SK-N-SH (cell line): Measurements from ENCODE around the gene DPF3. TPM values are rescaled to one million over a fixed set of nuclear protein-coding genes. Genes with fewer than 3 reads are reported as not detected.
"Not testable (repeated sequence)": the region's sequence is repeated elsewhere in the genome, so short reads cannot be mapped to it uniquely, and the experiment has no call there.

Source experiments
- CTCF ChIA-PET: fragments of 300-600, 350-600 bp; formaldehyde crosslinking; extraction: SDS; loops from one replicate; lab custom pipeline; 2021; lab: Yijun Ruan, JAX
- POLR2A ChIA-PET: fragments of 350-600 bp; sonication (Branson Sonifier 250); formaldehyde crosslinking; extraction: SDS; loops from one replicate; lab custom pipeline; 2020; ENCODE audit warnings: antibody characterized with exemption, inconsistent platforms; lab: Yijun Ruan, JAX
- DNase-seq: peaks from one replicate; pipeline ENCODE4 v3.0.0; 2012
- H2AFZ ChIP-seq: fragments of 200-600 bp; sonication (generic); 2 replicates; pipeline ENCODE4 v1.8.1; 2016; ENCODE audit warnings: antibody characterized with exemption, mild to moderate bottlenecking, low read depth
- H3F3A ChIP-seq: fragments of 200-600 bp; sonication (generic); replicated peaks from 2 replicates; pipeline ENCODE3; 2016; ENCODE audit warnings: antibody characterized with exemption, mild to moderate bottlenecking; ENCODE audit not compliant: insufficient read depth
- H3K27ac ChIP-seq, 2 experiments: fragments of 200-500 bp in 1 of 2; fragments of 200-600 bp in 1 of 2; sonication (Bioruptor generic) in 1 of 2; sonication (generic), shearing (Covaris generic) in 1 of 2; 2 replicates each; pipeline versions ENCODE4 v1.5.1 to v1.6.1; 2014 to 2016; ENCODE audit warnings: low read depth in 2 of 2, inconsistent platforms in 1 of 2, low read length in 1 of 2, mild to moderate bottlenecking in 1 of 2, mixed read lengths in 1 of 2
- H3K27me3 ChIP-seq: fragments of 200-600 bp; sonication (generic), shearing (Covaris generic); 2 replicates; pipeline ENCODE4 v1.6.1; 2016; ENCODE audit warnings: mixed run types; ENCODE audit not compliant: insufficient read depth
- H3K36me3 ChIP-seq, 2 experiments: fragments of 200-500 bp in 1 of 2; fragments of 200-600 bp in 1 of 2; sonication (Bioruptor generic) in 1 of 2; sonication (generic) in 1 of 2; replicated peaks in 1 of 2; 2 replicates each; pipeline versions ENCODE3 to v1.5.1; 2014 to 2016; ENCODE audit warnings: low read length in 1 of 2, mild to moderate bottlenecking in 1 of 2; ENCODE audit not compliant: insufficient read depth in 2 of 2, control insufficient read depth in 1 of 2
- H3K4me1 ChIP-seq, 2 experiments: fragments of 200-500 bp in 1 of 2; fragments of 200-600 bp in 1 of 2; sonication (Bioruptor generic) in 1 of 2; sonication (generic), shearing (Covaris generic) in 1 of 2; 2 replicates each; pipeline versions ENCODE4 v1.5.1 to v1.6.1; 2014 to 2016; ENCODE audit warnings: low read depth in 1 of 2, low read length in 1 of 2, mixed run types in 1 of 2; ENCODE audit not compliant: insufficient read depth in 2 of 2, control insufficient read depth in 1 of 2
- H3K4me2 ChIP-seq: fragments of 200-600 bp; sonication (generic), shearing (Covaris generic); 2 replicates; pipeline ENCODE4 v1.6.1; 2017; ENCODE audit warnings: mixed run types
- H3K4me3 ChIP-seq, 2 experiments: fragments of 200-500 bp in 1 of 2; fragments of 200-600 bp in 1 of 2; sonication (Bioruptor generic) in 1 of 2; sonication (generic), shearing (Covaris generic) in 1 of 2; 2 replicates each; pipeline versions ENCODE4 v1.5.1 to v1.8.1; 2014 to 2016; ENCODE audit warnings: low read depth in 2 of 2, inconsistent platforms in 1 of 2, low read length in 1 of 2, mild to moderate bottlenecking in 1 of 2, mixed read lengths in 1 of 2, moderate library complexity in 1 of 2
- H3K79me2 ChIP-seq: fragments of 200-600 bp; sonication (generic); 2 replicates; pipeline ENCODE4 v1.8.1; 2017; ENCODE audit warnings: mild to moderate bottlenecking; ENCODE audit not compliant: insufficient read depth
- H3K9ac ChIP-seq: fragments of 200-600 bp; sonication (generic); 2 replicates; pipeline ENCODE4 v1.6.1; 2017; ENCODE audit warnings: mixed run types
- H3K9me2 ChIP-seq: fragments of 200-600 bp; sonication (generic); 2 replicates; pipeline ENCODE4 v1.6.1; 2017; ENCODE audit warnings: mixed run types
- H3K9me3 ChIP-seq: fragments of 200-600 bp; sonication (generic); 2 replicates; pipeline ENCODE4 v1.6.1; 2017; ENCODE audit warnings: mixed run types, mild to moderate bottlenecking, moderate library complexity
- H4K20me1 ChIP-seq: fragments of 200-600 bp; sonication (generic); 2 replicates; pipeline ENCODE4 v1.6.1; 2017; ENCODE audit warnings: mild to moderate bottlenecking, mixed run types; ENCODE audit not compliant: insufficient read depth
- CTCF ChIP-seq: fragments of 200-600 bp; sonication (generic); IDR thresholded peaks from 2 replicates; pipeline ENCODE4 v1.6.1; 2017; ENCODE audit warnings: antibody characterized with exemption, mild to moderate bottlenecking, moderate library complexity
- ELF1 ChIP-seq: IDR thresholded peaks from 2 replicates; pipeline ENCODE4 v1.4.0; 2012
- EP300 ChIP-seq, 2 experiments: IDR thresholded peaks; 2 replicates each; pipeline versions ENCODE4 v1.4.0 to v1.6.1; 2012; ENCODE audit warnings: borderline replicate concordance in 1 of 2, low read depth in 1 of 2, low read length in 1 of 2
- EZH2phosphoT487 ChIP-seq: fragments of 200-600 bp; sonication (generic); IDR thresholded peaks from 2 replicates; pipeline ENCODE4 v1.6.1; 2017; ENCODE audit warnings: low read depth, mixed run types, mild to moderate bottlenecking, antibody characterized with exemption, moderate library complexity, borderline replicate concordance
- FOSL2 ChIP-seq: IDR thresholded peaks from 2 replicates; pipeline ENCODE4 v1.4.0; 2012; ENCODE audit warnings: low read depth, mild to moderate bottlenecking, moderate library complexity, borderline replicate concordance
- FOXJ3 ChIP-seq: sonication (generic); formaldehyde crosslinking; IDR thresholded peaks from 2 replicates; pipeline ENCODE4 v1.5.1; 2020; ENCODE audit warnings: mild to moderate bottlenecking, missing genetic modification reagents
- GABPA ChIP-seq: IDR thresholded peaks from 2 replicates; pipeline ENCODE4 v1.4.0; 2012; ENCODE audit warnings: low read depth, mild to moderate bottlenecking
- GATA2 ChIP-seq: sonication (generic); formaldehyde crosslinking; IDR thresholded peaks from 2 replicates; pipeline ENCODE4 v1.5.0; 2020; ENCODE audit warnings: mild to moderate bottlenecking, missing genetic modification reagents
- MAX ChIP-seq: IDR thresholded peaks from 2 replicates; pipeline ENCODE4 v1.4.0; 2012; ENCODE audit warnings: low read depth
- MEF2A ChIP-seq: IDR thresholded peaks from 2 replicates; pipeline ENCODE4 v1.4.0; 2012; ENCODE audit warnings: low read depth, borderline replicate concordance
- NFIC ChIP-seq: IDR thresholded peaks from 2 replicates; pipeline ENCODE4 v1.4.0; 2012; ENCODE audit warnings: borderline replicate concordance
- POLR2AphosphoS5 ChIP-seq: IDR thresholded peaks from 2 replicates; pipeline ENCODE4 v1.6.1; 2012; ENCODE audit warnings: low read depth, low read length
- RAD21 ChIP-seq: IDR thresholded peaks from 2 replicates; pipeline ENCODE4 v1.6.1; 2012; ENCODE audit warnings: mild to moderate bottlenecking, low read length
- RCOR1 ChIP-seq: fragments of 150-350 bp; IDR thresholded peaks from 2 replicates; pipeline ENCODE4 v1.6.1; 2017; ENCODE audit warnings: antibody characterized with exemption, low read length
- RFX5 ChIP-seq: IDR thresholded peaks from 2 replicates; pipeline ENCODE4 v1.6.1; 2012; ENCODE audit warnings: mild to moderate bottlenecking, improper control_type of control experiment, low read length
- SMC3 ChIP-seq: IDR thresholded peaks from 2 replicates; pipeline ENCODE4 v1.6.1; 2012; ENCODE audit warnings: low read depth, low read length, improper control_type of control experiment
- TAF1 ChIP-seq: IDR thresholded peaks from 2 replicates; pipeline ENCODE4 v1.6.1; 2012; ENCODE audit warnings: low read depth, mild to moderate bottlenecking, low read length, moderate library complexity, borderline replicate concordance
- TCF12 ChIP-seq: IDR thresholded peaks from 2 replicates; pipeline ENCODE4 v1.4.0; 2012
- USF1 ChIP-seq: IDR thresholded peaks from 2 replicates; pipeline ENCODE4 v1.4.0; 2012; ENCODE audit warnings: low read depth, borderline replicate concordance
- WGBS: methylation state at CpG from one replicate; pipeline ENCODE4 v1.1.6; 2017; ENCODE audit warnings: low lambda C conversion rate; 5-methylcytosine and 5-hydroxymethylcytosine counted together
- polyA plus RNA-seq, 3 experiments: library from polyadenylated mRNA; depleted of rRNA; stranded (reverse); fragments of >200 nt; gene quantifications; 2 replicates each; pipeline ENCODE4 v1.2.3, GENCODE V29; 2012

Gene DPF3
- polyA plus RNA-seq, 1 of the 3 experiments (the other 2 are of a cell fraction): 2.8 TPM

GRCh38 chr14:72751276-72752033, 142.4 kb downstream of the DPF3 start:
- 75% methylated on average over 9 of the region's 9 CpGs for whole genome bisulfite sequencing
- H3K9me3 ChIP-seq: no peaks in the 10 kb centered on the region
- CTCF ChIA-PET: no interaction called here
- POLR2A ChIA-PET: no interaction called here
- no peaks in the 10 kb centered on the region for H4K20me1 ChIP-seq
- no peaks in the 10 kb centered on the region for H3K36me3 ChIP-seq
- peaks cover under 1% of the 10 kb centered on the region for H3F3A ChIP-seq
- H3K9ac ChIP-seq: no peak overlapping the region
- H3K4me1 ChIP-seq: peaks cover 5 to 6% of the 10 kb centered on the region in 2 experiments; a peak in 1 of 4 replicates
- no peak overlapping the region for H3K27ac ChIP-seq
- H2AFZ ChIP-seq: no peak overlapping the region
- H3K4me2 ChIP-seq: no peak overlapping the region
- no peak overlapping the region for H3K4me3 ChIP-seq
- no peaks in the 10 kb centered on the region for H3K79me2 ChIP-seq
- H3K9me2 ChIP-seq: no peaks in the 10 kb centered on the region
- no peaks in the 10 kb centered on the region for H3K27me3 ChIP-seq
- TF ChIP-seq RCOR1 (no peak), SMC3 (no peak), TCF12 (no peak), GABPA (no peak), ELF1 (no peak), RFX5 (no peak), POLR2AphosphoS5 (no peak), FOXJ3 (CRISPR knock-in tag) (no peak), TAF1 (no peak), RAD21 (no peak)
- DNase-seq: no peak

GRCh38 chr14:72748921-72749320, 145.0 kb downstream of the DPF3 start:
- H3K9me3 ChIP-seq, H3K27ac ChIP-seq, DNase-seq, H2AFZ ChIP-seq, H3K4me3 ChIP-seq, H3K36me3 ChIP-seq, H3K27me3 ChIP-seq, H3K79me2 ChIP-seq, H3K9me2 ChIP-seq, POLR2A ChIA-PET, H4K20me1 ChIP-seq, H3K4me2 ChIP-seq, H3K9ac ChIP-seq: not testable (repeated sequence)
- CTCF ChIA-PET: interaction anchor here (0.9 kb wide), 1 partner anchor 200 kb away, joined by 3 read pairs; no protein-coding TSS in a partner anchor
- 70% methylated on average over 2 of the region's 4 CpGs for WGBS
- H3K4me1 ChIP-seq: peaks cover 9 to 15% of the 10 kb centered on the region in 2 experiments; a peak in 2 of 4 replicates
- H3F3A ChIP-seq: peaks cover 11% of the 10 kb centered on the region

- POLR2A ChIA-PET: no interaction called here
- no peaks in the 10 kb centered on the region for H3K9me3 ChIP-seq
- peaks cover 11% of the 10 kb centered on the region for H3F3A ChIP-seq
- no peak overlapping the region for H3K4me3 ChIP-seq
- H3K9ac ChIP-seq: no peak overlapping the region
- H3K36me3 ChIP-seq: no peaks in the 10 kb centered on the region
- H3K27me3 ChIP-seq: no peaks in the 10 kb centered on the region
- H3K79me2 ChIP-seq: no peaks in the 10 kb centered on the region
- no peaks in the 10 kb centered on the region for H3K9me2 ChIP-seq
- no peak overlapping the region for H2AFZ ChIP-seq
- WGBS: 51% methylated on average over 3 of the region's 3 CpGs
- no peak overlapping the region for H3K27ac ChIP-seq
- DNase-seq: no peak
- CTCF ChIA-PET: no interaction called here
- H4K20me1 ChIP-seq: no peaks in the 10 kb centered on the region
- no peak overlapping the region for H3K4me2 ChIP-seq
- H3K4me1 ChIP-seq: peaks cover 15 to 22% of the 10 kb centered on the region in 2 experiments; a peak in 2 of 4 replicates
- TF ChIP-seq NFIC (no peak), USF1 (no peak), EP300 (IDR thresholded peaks at IDR 0.05; ENCODE audit: borderline replicate concordance in 1 of 2, low read depth in 1 of 2, low read length in 1 of 2) (no peak), TAF1 (no peak), MEF2A (no peak), CTCF (no peak), FOXJ3 (CRISPR knock-in tag) (no peak), EZH2phosphoT487 (no peak), GABPA (no peak), MAX (no peak), FOSL2 (no peak), GATA2 (CRISPR knock-in tag) (no peak)
Measured at GRCh38 chr14:72747652-72748051, 146.2 kb downstream of the DPF3 start.
